ENCODE measurements around the gene RBM47.

Gene RBM47

GRCh38 chr4:40629401-40630334 lies at the start of gene RBM47:
RBM47 (minus strand) TSS chr4:40629864; CDS start chr4:40438893, 190,971 bp downstream.
- TF ChIP-seq CTCF (conservative IDR thresholded peaks at IDR 0.05; ENCODE audit: low read length) (no peak), EZH2phosphoT487 (IDR thresholded peaks at IDR 0.05; ENCODE audit: borderline replicate concordance) (no peak)
- no peaks in the 10 kb centered on the region for H3K9me2 ChIP-seq (replicated peaks; ENCODE audit: low read depth, low read length)
- H3K36me3 ChIP-seq (ENCODE audit: insufficient read depth, low read length) = no peaks in the 10 kb centered on the region
- H3K4me1 ChIP-seq (ENCODE audit: insufficient read depth, low read length, poor library complexity, severe bottlenecking) = no peaks in the 10 kb centered on the region
- H3K27me3 ChIP-seq (ENCODE audit: insufficient read depth, low read length, poor library complexity, severe bottlenecking) = no peaks in the 10 kb centered on the region
- H3F3A ChIP-seq (ENCODE audit: low read depth) = no peaks in the 10 kb centered on the region
- no peak within 1 kb of the TSS for H3K4me3 ChIP-seq (ENCODE audit: low read length, poor library complexity, severe bottlenecking)
- peak within 1 kb of the TSS; percentile 36; the same call in 1 of the 2 replicates for H2AFZ ChIP-seq (ENCODE audit: low read length)
- H3K9me3 ChIP-seq (ENCODE audit: insufficient read depth, low read depth, low read length) = no peaks in the 10 kb centered on the region
- H3K9ac ChIP-seq (ENCODE audit: low read depth, low read length, poor library complexity, severe bottlenecking) = no peak within 1 kb of the TSS
- H3K79me2 ChIP-seq (ENCODE audit: insufficient read depth, low read length) = no peaks in the 10 kb centered on the region
- H4K20me1 ChIP-seq (ENCODE audit: insufficient read depth, low read length, poor library complexity, severe bottlenecking) = no peaks in the 10 kb centered on the region
- H3K4me2 ChIP-seq (ENCODE audit: low read depth, low read length, poor library complexity, severe bottlenecking) = no peak within 1 kb of the TSS

- no peaks in the 10 kb centered on the region for H3F3A ChIP-seq (ENCODE audit: low read depth)
- no peak overlapping the region for H3K9ac ChIP-seq (ENCODE audit: low read depth, low read length, poor library complexity, severe bottlenecking)
- no peaks in the 10 kb centered on the region for H3K27me3 ChIP-seq (ENCODE audit: insufficient read depth, low read length, poor library complexity, severe bottlenecking)
- no peaks in the 10 kb centered on the region for H3K9me2 ChIP-seq (replicated peaks; ENCODE audit: low read depth, low read length)
- no peak overlapping the region for H3K4me2 ChIP-seq (ENCODE audit: low read depth, low read length, poor library complexity, severe bottlenecking)
- no peaks in the 10 kb centered on the region for H4K20me1 ChIP-seq (ENCODE audit: insufficient read depth, low read length, poor library complexity, severe bottlenecking)
- H2AFZ ChIP-seq (ENCODE audit: low read length) = no peak overlapping the region
- no peaks in the 10 kb centered on the region for H3K36me3 ChIP-seq (ENCODE audit: insufficient read depth, low read length)
- H3K79me2 ChIP-seq (ENCODE audit: insufficient read depth, low read length) = no peaks in the 10 kb centered on the region
- no peaks in the 10 kb centered on the region for H3K4me1 ChIP-seq (ENCODE audit: insufficient read depth, low read length, poor library complexity, severe bottlenecking)
- no peak overlapping the region for H3K4me3 ChIP-seq (ENCODE audit: low read length, poor library complexity, severe bottlenecking)
- no peaks in the 10 kb centered on the region for H3K9me3 ChIP-seq (ENCODE audit: insufficient read depth, low read depth, low read length)
- TF ChIP-seq CTCF (conservative IDR thresholded peaks at IDR 0.05; ENCODE audit: low read length) (no peak), EZH2phosphoT487 (IDR thresholded peaks at IDR 0.05; ENCODE audit: borderline replicate concordance) (no peak)
Measured at GRCh38 chr4:40678421-40678820, 48.8 kb upstream of the RBM47 start.

GRCh38 chr4:40675166-40675565 lies 45.5 kb upstream of the RBM47 start:
- Histone ChIP-seq H2AFZ (ENCODE audit: low read length) (no peak overlapping the region), H3K4me2 (ENCODE audit: low read depth, low read length, poor library complexity, severe bottlenecking) (no peak overlapping the region), H3K4me1 (ENCODE audit: insufficient read depth, low read length, poor library complexity, severe bottlenecking) (peaks cover 3% of the 10 kb centered on the region), H3K9me2 (replicated peaks; ENCODE audit: low read depth, low read length) (no peaks in the 10 kb centered on the region), H4K20me1 (ENCODE audit: insufficient read depth, low read length, poor library complexity, severe bottlenecking) (no peaks in the 10 kb centered on the region), H3K4me3 (ENCODE audit: low read length, poor library complexity, severe bottlenecking) (no peak overlapping the region), H3K9me3 (ENCODE audit: insufficient read depth, low read depth, low read length) (no peaks in the 10 kb centered on the region), H3K9ac (ENCODE audit: low read depth, low read length, poor library complexity, severe bottlenecking) (no peak overlapping the region), H3F3A (ENCODE audit: low read depth) (no peaks in the 10 kb centered on the region), H3K27me3 (ENCODE audit: insufficient read depth, low read length, poor library complexity, severe bottlenecking) (no peaks in the 10 kb centered on the region), H3K79me2 (ENCODE audit: insufficient read depth, low read length) (no peaks in the 10 kb centered on the region), H3K36me3 (ENCODE audit: insufficient read depth, low read length) (no peaks in the 10 kb centered on the region)
- no peak for TF ChIP-seq CTCF (conservative IDR thresholded peaks at IDR 0.05; ENCODE audit: low read length)
- no peak for TF ChIP-seq EZH2phosphoT487 (IDR thresholded peaks at IDR 0.05; ENCODE audit: borderline replicate concordance)

Measured in Loucy (cell line).